Liver (tissue), 9 donors: ENCODE data around the gene TMEM255B. TPM values are rescaled to one million over a fixed set of nuclear protein-coding genes. Genes with fewer than 3 reads are reported as not detected.

Source experiments
- DNase-seq: peaks from one replicate; pipeline ENCODE4 v3.0.0-alpha.2; 2017; ENCODE audit warnings: low spot score
- H3K27ac ChIP-seq, 2 donors: one replicate each; pipeline ENCODE4 v1.7.0; 2013; ENCODE audit warnings: inconsistent platforms in 2 of 2, low read length in 2 of 2, control low read depth in 1 of 2, low read depth in 1 of 2, mild to moderate bottlenecking in 1 of 2
- H3K27me3 ChIP-seq, 4 donors: one replicate each; pipeline versions ENCODE4 v1.6.1 to v1.7.0; 2013; ENCODE audit warnings: low read length in 3 of 4, inconsistent platforms in 1 of 4, mild to moderate bottlenecking in 1 of 4, moderate library complexity in 1 of 4; ENCODE audit not compliant: control insufficient read depth in 4 of 4, insufficient read depth in 4 of 4
- H3K36me3 ChIP-seq, 4 donors: one replicate each; pipeline versions ENCODE4 v1.6.1 to v1.7.0; 2013; ENCODE audit warnings: low read length in 3 of 4, mild to moderate bottlenecking in 3 of 4, low read depth in 1 of 4, moderate library complexity in 1 of 4; ENCODE audit not compliant: control insufficient read depth in 4 of 4, insufficient read depth in 3 of 4
- H3K4me1 ChIP-seq, 4 donors: one replicate each; pipeline versions ENCODE4 v1.6.1 to v1.7.0; 2013; ENCODE audit warnings: low read length in 3 of 4, mild to moderate bottlenecking in 3 of 4, moderate library complexity in 1 of 4; ENCODE audit not compliant: control insufficient read depth in 4 of 4, insufficient read depth in 4 of 4
- H3K4me3 ChIP-seq, 3 donors: one replicate each; pipeline versions ENCODE4 v1.6.1 to v1.7.0; 2013; ENCODE audit warnings: low read length in 3 of 3, control low read depth in 1 of 3, low read depth in 1 of 3, mild to moderate bottlenecking in 1 of 3
- H3K9ac ChIP-seq, 2 donors: one replicate each; pipeline ENCODE4 v1.7.0; 2013; ENCODE audit warnings: low read length in 2 of 2, mild to moderate bottlenecking in 2 of 2, moderate library complexity in 2 of 2, control low read depth in 1 of 2, low read depth in 1 of 2
- H3K9me3 ChIP-seq, 4 donors: one replicate each; pipeline versions ENCODE4 v1.6.1 to v1.7.0; 2013; ENCODE audit warnings: low read length in 3 of 4; ENCODE audit not compliant: control insufficient read depth in 4 of 4
- ATF3 ChIP-seq: IDR thresholded peaks from 2 replicates; pipeline ENCODE4 v1.6.1; 2016; ENCODE audit warnings: antibody characterized with exemption
- FOXA1 ChIP-seq: IDR thresholded peaks from 2 replicates; pipeline ENCODE4 v1.6.1; 2016; ENCODE audit warnings: antibody characterized with exemption
- FOXA2 ChIP-seq: IDR thresholded peaks from 2 replicates; pipeline ENCODE4 v1.6.1; 2016; ENCODE audit warnings: antibody characterized with exemption
- HNF4A ChIP-seq, 2 donors: conservative IDR thresholded peaks; 2 replicates each; pipeline ENCODE4 v1.6.1; 2016; ENCODE audit warnings: antibody characterized with exemption in 2 of 2, mild to moderate bottlenecking in 2 of 2
- HNF4G ChIP-seq: IDR thresholded peaks from 2 replicates; pipeline ENCODE4 v1.6.1; 2016; ENCODE audit warnings: antibody characterized with exemption
- JUND ChIP-seq, 2 donors: IDR thresholded peaks; 2 replicates each; pipeline ENCODE4 v1.6.1; 2016; ENCODE audit warnings: antibody characterized with exemption in 2 of 2
- MAX ChIP-seq: IDR thresholded peaks from 2 replicates; pipeline ENCODE4 v1.6.1; 2016; ENCODE audit warnings: antibody characterized with exemption
- RXRA ChIP-seq, 2 donors: IDR thresholded peaks; 2 replicates each; pipeline ENCODE4 v1.6.1; 2017 to 2018; ENCODE audit warnings: antibody characterized with exemption in 2 of 2, mild to moderate bottlenecking in 1 of 2
- YY1 ChIP-seq: IDR thresholded peaks from 2 replicates; pipeline ENCODE4 v1.6.1; 2016; ENCODE audit warnings: antibody characterized with exemption, mild to moderate bottlenecking
- WGBS: extraction: QIAGEN DNeasy Blood & Tissue Kit; methylation state at CpG from one replicate; pipeline ENCODE4 v1.1.7; 2013; 5-methylcytosine and 5-hydroxymethylcytosine counted together
- polyA plus RNA-seq, 2 donors: library from polyadenylated mRNA; stranded (reverse) in 1 of 2; unstranded in 1 of 2; fragments of 200-250 nt in 1 of 2; fragments of >200 nt in 1 of 2; fragmentation: Nextera tagmentation in 1 of 2; extraction: Ambion mirVana in 1 of 2; gene quantifications; one replicate each; pipeline versions ENCODE4 v1.2.1 to v1.2.3, GENCODE V29; 2013 to 2015
- total RNA-seq, 2 donors: library from RNA; depleted of rRNA; stranded (reverse); fragments of >200 nt; gene quantifications; one replicate each; pipeline ENCODE4 v1.2.3, GENCODE V29; 2014
- TF ChIP-seq, protein P1 (sequence below): IDR thresholded peaks from 2 replicates; pipeline ENCODE4 v1.6.1; 2016; ENCODE audit warnings: antibody characterized with exemption, mild to moderate bottlenecking
- TF ChIP-seq, protein P2 (sequence below): fragments of 150-350 bp; IDR thresholded peaks from 2 replicates; pipeline ENCODE4 v1.5.1; 2017; ENCODE audit warnings: improper control_type of control experiment, low read depth, low read length; ENCODE audit not compliant: missing input control
- donor health status: healthy.
- donor health status: healthy.
- donor health status: healthy.
- donor health status: healthy.
- donor health status: healthy.

Gene TMEM255B
- total and polyA plus RNA-seq, 4 donors: 0.37 to 8.6 (median 3.5) TPM

DNA sequence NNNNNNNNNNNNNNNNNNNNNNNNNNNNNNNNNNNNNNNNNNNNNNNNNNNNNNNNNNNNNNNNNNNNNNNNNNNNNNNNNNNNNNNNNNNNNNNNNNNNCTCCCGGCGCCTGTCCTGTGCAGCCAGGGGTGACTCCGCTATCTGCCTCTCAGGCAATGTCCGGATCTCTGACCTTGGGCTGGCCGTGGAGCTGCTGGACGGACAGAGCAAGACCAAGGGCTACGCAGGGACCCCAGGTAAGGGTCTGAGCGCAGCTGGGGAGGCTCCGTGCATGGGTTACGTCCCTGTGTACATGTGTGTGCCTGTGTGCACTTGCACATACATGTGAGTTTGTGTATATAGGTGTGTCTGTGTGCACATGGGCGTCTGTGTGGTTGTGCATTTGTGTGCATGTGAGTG is 36.1 kb upstream of the TMEM255B start (continued):
- TF ChIP-seq, protein P1, sequence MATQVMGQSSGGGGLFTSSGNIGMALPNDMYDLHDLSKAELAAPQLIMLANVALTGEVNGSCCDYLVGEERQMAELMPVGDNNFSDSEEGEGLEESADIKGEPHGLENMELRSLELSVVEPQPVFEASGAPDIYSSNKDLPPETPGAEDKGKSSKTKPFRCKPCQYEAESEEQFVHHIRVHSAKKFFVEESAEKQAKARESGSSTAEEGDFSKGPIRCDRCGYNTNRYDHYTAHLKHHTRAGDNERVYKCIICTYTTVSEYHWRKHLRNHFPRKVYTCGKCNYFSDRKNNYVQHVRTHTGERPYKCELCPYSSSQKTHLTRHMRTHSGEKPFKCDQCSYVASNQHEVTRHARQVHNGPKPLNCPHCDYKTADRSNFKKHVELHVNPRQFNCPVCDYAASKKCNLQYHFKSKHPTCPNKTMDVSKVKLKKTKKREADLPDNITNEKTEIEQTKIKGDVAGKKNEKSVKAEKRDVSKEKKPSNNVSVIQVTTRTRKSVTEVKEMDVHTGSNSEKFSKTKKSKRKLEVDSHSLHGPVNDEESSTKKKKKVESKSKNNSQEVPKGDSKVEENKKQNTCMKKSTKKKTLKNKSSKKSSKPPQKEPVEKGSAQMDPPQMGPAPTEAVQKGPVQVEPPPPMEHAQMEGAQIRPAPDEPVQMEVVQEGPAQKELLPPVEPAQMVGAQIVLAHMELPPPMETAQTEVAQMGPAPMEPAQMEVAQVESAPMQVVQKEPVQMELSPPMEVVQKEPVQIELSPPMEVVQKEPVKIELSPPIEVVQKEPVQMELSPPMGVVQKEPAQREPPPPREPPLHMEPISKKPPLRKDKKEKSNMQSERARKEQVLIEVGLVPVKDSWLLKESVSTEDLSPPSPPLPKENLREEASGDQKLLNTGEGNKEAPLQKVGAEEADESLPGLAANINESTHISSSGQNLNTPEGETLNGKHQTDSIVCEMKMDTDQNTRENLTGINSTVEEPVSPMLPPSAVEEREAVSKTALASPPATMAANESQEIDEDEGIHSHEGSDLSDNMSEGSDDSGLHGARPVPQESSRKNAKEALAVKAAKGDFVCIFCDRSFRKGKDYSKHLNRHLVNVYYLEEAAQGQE: no peak
- no peak for TF ChIP-seq HNF4G

GRCh38 chr13:113723410-113724015 is 35.5 kb upstream of the TMEM255B start:
- no peak for DNase-seq
- Histone ChIP-seq H3K27ac (no peak overlapping the region), H3K27me3 (no peaks in the 10 kb centered on the region), H3K36me3 (no peaks in the 10 kb centered on the region), H3K9ac (no peak overlapping the region), H3K9me3 (no peaks in the 10 kb centered on the region), H3K4me1 (peaks cover 0 to 5% (median 3%) of the 10 kb centered on the region in 4 donors), H3K4me3 (no peak overlapping the region)
- WGBS: 71% methylated on average over 13 of the region's 13 CpGs
- TF ChIP-seq FOXA1 (no peak), MAX (no peak), JUND (IDR thresholded peaks at IDR 0.05) (no peak), ATF3 (no peak), YY1 (no peak), FOXA2 (no peak), HNF4A (conservative IDR thresholded peaks at IDR 0.05) (no peak), RXRA (IDR thresholded peaks at IDR 0.05) (no peak), HNF4G (no peak)
- TF ChIP-seq, protein P1: no peak
- TF ChIP-seq, protein P2, sequence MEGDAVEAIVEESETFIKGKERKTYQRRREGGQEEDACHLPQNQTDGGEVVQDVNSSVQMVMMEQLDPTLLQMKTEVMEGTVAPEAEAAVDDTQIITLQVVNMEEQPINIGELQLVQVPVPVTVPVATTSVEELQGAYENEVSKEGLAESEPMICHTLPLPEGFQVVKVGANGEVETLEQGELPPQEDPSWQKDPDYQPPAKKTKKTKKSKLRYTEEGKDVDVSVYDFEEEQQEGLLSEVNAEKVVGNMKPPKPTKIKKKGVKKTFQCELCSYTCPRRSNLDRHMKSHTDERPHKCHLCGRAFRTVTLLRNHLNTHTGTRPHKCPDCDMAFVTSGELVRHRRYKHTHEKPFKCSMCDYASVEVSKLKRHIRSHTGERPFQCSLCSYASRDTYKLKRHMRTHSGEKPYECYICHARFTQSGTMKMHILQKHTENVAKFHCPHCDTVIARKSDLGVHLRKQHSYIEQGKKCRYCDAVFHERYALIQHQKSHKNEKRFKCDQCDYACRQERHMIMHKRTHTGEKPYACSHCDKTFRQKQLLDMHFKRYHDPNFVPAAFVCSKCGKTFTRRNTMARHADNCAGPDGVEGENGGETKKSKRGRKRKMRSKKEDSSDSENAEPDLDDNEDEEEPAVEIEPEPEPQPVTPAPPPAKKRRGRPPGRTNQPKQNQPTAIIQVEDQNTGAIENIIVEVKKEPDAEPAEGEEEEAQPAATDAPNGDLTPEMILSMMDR: no peak
